SK-N-SH (cell line): ENCODE results near the gene TMEM151A. TPM values are rescaled to one million over a fixed set of nuclear protein-coding genes. Genes with fewer than 3 reads are reported as not detected.

Experiments
- CTCF ChIA-PET: fragments of 300-600, 350-600 bp; formaldehyde crosslinking; extraction: SDS; loops from one replicate; lab custom pipeline; 2021; lab: Yijun Ruan, JAX
- POLR2A ChIA-PET: fragments of 350-600 bp; sonication (Branson Sonifier 250); formaldehyde crosslinking; extraction: SDS; loops from one replicate; lab custom pipeline; 2020; ENCODE audit warnings: antibody characterized with exemption, inconsistent platforms; lab: Yijun Ruan, JAX
- DNase-seq: peaks from one replicate; pipeline ENCODE4 v3.0.0; 2012
- H2AFZ ChIP-seq: fragments of 200-600 bp; sonication (generic); 2 replicates; pipeline ENCODE4 v1.8.1; 2016; ENCODE audit warnings: antibody characterized with exemption, mild to moderate bottlenecking, low read depth
- H3F3A ChIP-seq: fragments of 200-600 bp; sonication (generic); replicated peaks from 2 replicates; pipeline ENCODE3; 2016; ENCODE audit warnings: antibody characterized with exemption, mild to moderate bottlenecking; ENCODE audit not compliant: insufficient read depth
- H3K27ac ChIP-seq, 2 experiments: fragments of 200-500 bp in 1 of 2; fragments of 200-600 bp in 1 of 2; sonication (Bioruptor generic) in 1 of 2; sonication (generic), shearing (Covaris generic) in 1 of 2; 2 replicates each; pipeline versions ENCODE4 v1.5.1 to v1.6.1; 2014 to 2016; ENCODE audit warnings: low read depth in 2 of 2, inconsistent platforms in 1 of 2, low read length in 1 of 2, mild to moderate bottlenecking in 1 of 2, mixed read lengths in 1 of 2
- H3K27me3 ChIP-seq: fragments of 200-600 bp; sonication (generic), shearing (Covaris generic); 2 replicates; pipeline ENCODE4 v1.6.1; 2016; ENCODE audit warnings: mixed run types; ENCODE audit not compliant: insufficient read depth
- H3K36me3 ChIP-seq, 2 experiments: fragments of 200-500 bp in 1 of 2; fragments of 200-600 bp in 1 of 2; sonication (Bioruptor generic) in 1 of 2; sonication (generic) in 1 of 2; replicated peaks in 1 of 2; 2 replicates each; pipeline versions ENCODE3 to v1.5.1; 2014 to 2016; ENCODE audit warnings: low read length in 1 of 2, mild to moderate bottlenecking in 1 of 2; ENCODE audit not compliant: insufficient read depth in 2 of 2, control insufficient read depth in 1 of 2
- H3K4me1 ChIP-seq, 2 experiments: fragments of 200-500 bp in 1 of 2; fragments of 200-600 bp in 1 of 2; sonication (Bioruptor generic) in 1 of 2; sonication (generic), shearing (Covaris generic) in 1 of 2; 2 replicates each; pipeline versions ENCODE4 v1.5.1 to v1.6.1; 2014 to 2016; ENCODE audit warnings: low read depth in 1 of 2, low read length in 1 of 2, mixed run types in 1 of 2; ENCODE audit not compliant: insufficient read depth in 2 of 2, control insufficient read depth in 1 of 2
- H3K4me2 ChIP-seq: fragments of 200-600 bp; sonication (generic), shearing (Covaris generic); 2 replicates; pipeline ENCODE4 v1.6.1; 2017; ENCODE audit warnings: mixed run types
- H3K4me3 ChIP-seq, 2 experiments: fragments of 200-500 bp in 1 of 2; fragments of 200-600 bp in 1 of 2; sonication (Bioruptor generic) in 1 of 2; sonication (generic), shearing (Covaris generic) in 1 of 2; 2 replicates each; pipeline versions ENCODE4 v1.5.1 to v1.8.1; 2014 to 2016; ENCODE audit warnings: low read depth in 2 of 2, inconsistent platforms in 1 of 2, low read length in 1 of 2, mild to moderate bottlenecking in 1 of 2, mixed read lengths in 1 of 2, moderate library complexity in 1 of 2
- H3K79me2 ChIP-seq: fragments of 200-600 bp; sonication (generic); 2 replicates; pipeline ENCODE4 v1.8.1; 2017; ENCODE audit warnings: mild to moderate bottlenecking; ENCODE audit not compliant: insufficient read depth
- H3K9ac ChIP-seq: fragments of 200-600 bp; sonication (generic); 2 replicates; pipeline ENCODE4 v1.6.1; 2017; ENCODE audit warnings: mixed run types
- H3K9me2 ChIP-seq: fragments of 200-600 bp; sonication (generic); 2 replicates; pipeline ENCODE4 v1.6.1; 2017; ENCODE audit warnings: mixed run types
- H3K9me3 ChIP-seq: fragments of 200-600 bp; sonication (generic); 2 replicates; pipeline ENCODE4 v1.6.1; 2017; ENCODE audit warnings: mixed run types, mild to moderate bottlenecking, moderate library complexity
- H4K20me1 ChIP-seq: fragments of 200-600 bp; sonication (generic); 2 replicates; pipeline ENCODE4 v1.6.1; 2017; ENCODE audit warnings: mild to moderate bottlenecking, mixed run types; ENCODE audit not compliant: insufficient read depth
- CHD2 ChIP-seq: fragments of 150-350 bp; IDR thresholded peaks from 2 replicates; pipeline ENCODE4 v1.6.1; 2018; ENCODE audit warnings: low read length; ENCODE audit not compliant: partially characterized antibody
- ELF1 ChIP-seq: IDR thresholded peaks from 2 replicates; pipeline ENCODE4 v1.4.0; 2012
- EP300 ChIP-seq, 2 experiments: IDR thresholded peaks; 2 replicates each; pipeline versions ENCODE4 v1.4.0 to v1.6.1; 2012; ENCODE audit warnings: borderline replicate concordance in 1 of 2, low read depth in 1 of 2, low read length in 1 of 2
- FOSL2 ChIP-seq: IDR thresholded peaks from 2 replicates; pipeline ENCODE4 v1.4.0; 2012; ENCODE audit warnings: low read depth, mild to moderate bottlenecking, moderate library complexity, borderline replicate concordance
- FOXJ3 ChIP-seq: sonication (generic); formaldehyde crosslinking; IDR thresholded peaks from 2 replicates; pipeline ENCODE4 v1.5.1; 2020; ENCODE audit warnings: mild to moderate bottlenecking, missing genetic modification reagents
- GATA2 ChIP-seq: sonication (generic); formaldehyde crosslinking; IDR thresholded peaks from 2 replicates; pipeline ENCODE4 v1.5.0; 2020; ENCODE audit warnings: mild to moderate bottlenecking, missing genetic modification reagents
- MEF2A ChIP-seq: IDR thresholded peaks from 2 replicates; pipeline ENCODE4 v1.4.0; 2012; ENCODE audit warnings: low read depth, borderline replicate concordance
- NFIC ChIP-seq: IDR thresholded peaks from 2 replicates; pipeline ENCODE4 v1.4.0; 2012; ENCODE audit warnings: borderline replicate concordance
- POLR2AphosphoS5 ChIP-seq: IDR thresholded peaks from 2 replicates; pipeline ENCODE4 v1.6.1; 2012; ENCODE audit warnings: low read depth, low read length
- RAD21 ChIP-seq: IDR thresholded peaks from 2 replicates; pipeline ENCODE4 v1.6.1; 2012; ENCODE audit warnings: mild to moderate bottlenecking, low read length
- RCOR1 ChIP-seq: fragments of 150-350 bp; IDR thresholded peaks from 2 replicates; pipeline ENCODE4 v1.6.1; 2017; ENCODE audit warnings: antibody characterized with exemption, low read length
- RFX5 ChIP-seq: IDR thresholded peaks from 2 replicates; pipeline ENCODE4 v1.6.1; 2012; ENCODE audit warnings: mild to moderate bottlenecking, improper control_type of control experiment, low read length
- SMC3 ChIP-seq: IDR thresholded peaks from 2 replicates; pipeline ENCODE4 v1.6.1; 2012; ENCODE audit warnings: low read depth, low read length, improper control_type of control experiment
- TAF1 ChIP-seq: IDR thresholded peaks from 2 replicates; pipeline ENCODE4 v1.6.1; 2012; ENCODE audit warnings: low read depth, mild to moderate bottlenecking, low read length, moderate library complexity, borderline replicate concordance
- TEAD4 ChIP-seq: IDR thresholded peaks from 2 replicates; pipeline ENCODE4 v1.4.0; 2012; ENCODE audit warnings: mild to moderate bottlenecking, borderline replicate concordance; ENCODE audit not compliant: insufficient read depth
- USF1 ChIP-seq: IDR thresholded peaks from 2 replicates; pipeline ENCODE4 v1.4.0; 2012; ENCODE audit warnings: low read depth, borderline replicate concordance
- YY1 ChIP-seq: IDR thresholded peaks from 2 replicates; pipeline ENCODE4 v1.4.0; 2012; ENCODE audit warnings: low read depth, mild to moderate bottlenecking
- WGBS: methylation state at CpG from one replicate; pipeline ENCODE4 v1.1.6; 2017; ENCODE audit warnings: low lambda C conversion rate; 5-methylcytosine and 5-hydroxymethylcytosine counted together
- polyA plus RNA-seq, 3 experiments: library from polyadenylated mRNA; depleted of rRNA; stranded (reverse); fragments of >200 nt; gene quantifications; 2 replicates each; pipeline ENCODE4 v1.2.3, GENCODE V29; 2012
- TF ChIP-seq, protein P1 (sequence below): fragments of 150-350 bp; IDR thresholded peaks from 2 replicates; pipeline ENCODE4 v1.6.1; 2016; ENCODE audit warnings: mild to moderate bottlenecking, low read depth, low read length
- TF ChIP-seq, protein P2 (sequence below): fragments of 150-350 bp; IDR thresholded peaks from 2 replicates; pipeline ENCODE4 v1.6.1; 2017; ENCODE audit warnings: antibody characterized with exemption, low read length, low read depth, borderline replicate concordance
- TF ChIP-seq, protein P3 (sequence below): IDR thresholded peaks from 2 replicates; pipeline ENCODE4 v1.4.0; 2012; ENCODE audit warnings: low read depth, borderline replicate concordance

The TMEM151A gene
- polyA plus RNA-seq, 1 of the 3 experiments (the other 2 are of a cell fraction), result 0.35 TPM

DNA sequence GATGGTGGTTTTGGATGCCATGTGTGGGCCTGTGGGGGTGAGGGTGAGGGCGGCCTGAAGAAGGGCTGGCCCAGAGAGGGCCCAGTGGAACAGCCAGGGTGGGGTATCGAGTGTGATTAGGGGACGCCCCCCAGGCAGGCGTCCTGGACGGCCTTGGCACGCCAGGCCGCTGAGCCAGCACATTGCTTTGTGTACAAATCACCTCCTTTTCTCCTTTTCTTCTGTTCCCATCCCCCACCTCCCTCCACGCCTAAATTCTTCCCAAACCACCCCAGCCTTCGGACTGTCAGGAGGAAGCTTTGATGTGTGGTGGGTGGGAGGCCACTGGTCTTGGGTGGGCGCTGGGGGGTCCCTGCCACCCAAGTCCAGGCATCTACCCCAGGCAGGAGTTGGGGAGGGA, 33.0 kb downstream of the TMEM151A start:
- Histone ChIP-seq H4K20me1 (no peaks in the 10 kb centered on the region), H3K4me3 (no peak overlapping the region), H3K79me2 (no peaks in the 10 kb centered on the region), H3K4me2 (no peak overlapping the region), H3K36me3 (no peaks in the 10 kb centered on the region), H3K27ac (no peak overlapping the region), H3F3A (peaks cover 9% of the 10 kb centered on the region), H3K9ac (no peak overlapping the region), H3K4me1 (peaks cover 28 to 36% of the 10 kb centered on the region in 2 experiments; a peak in 3 of 4 replicates), H2AFZ (no peak overlapping the region), H3K9me2 (no peaks in the 10 kb centered on the region), H3K27me3 (no peaks in the 10 kb centered on the region), H3K9me3 (no peaks in the 10 kb centered on the region)
- POLR2A ChIA-PET, result no interaction called here
- TF ChIP-seq CHD2 (no peak), USF1 (no peak), RCOR1 (no peak), ELF1 (no peak), SMC3 (no peak), GATA2 (no peak), RAD21 (no peak), EP300 (IDR thresholded peaks at IDR 0.05; ENCODE audit: borderline replicate concordance in 1 of 2, low read depth in 1 of 2, low read length in 1 of 2) (no peak), POLR2AphosphoS5 (no peak), FOXJ3 (CRISPR knock-in tag) (no peak)
- CTCF ChIA-PET, result interaction anchor here (1.5 to 2.3 kb wide), 2 partner anchors 11 to 13 kb away, joined by 7 to 17 read pairs; no protein-coding TSS in a partner anchor
- 69% methylated on average over 8 of the region's 10 CpGs for WGBS
- DNase-seq, result peak; percentile 8

- H3K79me2 ChIP-seq, result no peaks in the 10 kb centered on the region
- TF ChIP-seq, protein P1, sequence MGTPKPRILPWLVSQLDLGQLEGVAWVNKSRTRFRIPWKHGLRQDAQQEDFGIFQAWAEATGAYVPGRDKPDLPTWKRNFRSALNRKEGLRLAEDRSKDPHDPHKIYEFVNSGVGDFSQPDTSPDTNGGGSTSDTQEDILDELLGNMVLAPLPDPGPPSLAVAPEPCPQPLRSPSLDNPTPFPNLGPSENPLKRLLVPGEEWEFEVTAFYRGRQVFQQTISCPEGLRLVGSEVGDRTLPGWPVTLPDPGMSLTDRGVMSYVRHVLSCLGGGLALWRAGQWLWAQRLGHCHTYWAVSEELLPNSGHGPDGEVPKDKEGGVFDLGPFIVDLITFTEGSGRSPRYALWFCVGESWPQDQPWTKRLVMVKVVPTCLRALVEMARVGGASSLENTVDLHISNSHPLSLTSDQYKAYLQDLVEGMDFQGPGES, result no peak
- TF ChIP-seq MEF2A (no peak), POLR2AphosphoS5 (no peak), FOSL2 (no peak), NFIC (no peak), RAD21 (no peak), RFX5 (no peak), YY1 (no peak), EP300 (IDR thresholded peaks at IDR 0.05; ENCODE audit: borderline replicate concordance in 1 of 2, low read depth in 1 of 2, low read length in 1 of 2) (no peak), TAF1 (no peak), TEAD4 (no peak)
- TF ChIP-seq, protein P2, sequence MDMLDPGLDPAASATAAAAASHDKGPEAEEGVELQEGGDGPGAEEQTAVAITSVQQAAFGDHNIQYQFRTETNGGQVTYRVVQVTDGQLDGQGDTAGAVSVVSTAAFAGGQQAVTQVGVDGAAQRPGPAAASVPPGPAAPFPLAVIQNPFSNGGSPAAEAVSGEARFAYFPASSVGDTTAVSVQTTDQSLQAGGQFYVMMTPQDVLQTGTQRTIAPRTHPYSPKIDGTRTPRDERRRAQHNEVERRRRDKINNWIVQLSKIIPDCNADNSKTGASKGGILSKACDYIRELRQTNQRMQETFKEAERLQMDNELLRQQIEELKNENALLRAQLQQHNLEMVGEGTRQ, result no peak
- TF ChIP-seq, protein P3, sequence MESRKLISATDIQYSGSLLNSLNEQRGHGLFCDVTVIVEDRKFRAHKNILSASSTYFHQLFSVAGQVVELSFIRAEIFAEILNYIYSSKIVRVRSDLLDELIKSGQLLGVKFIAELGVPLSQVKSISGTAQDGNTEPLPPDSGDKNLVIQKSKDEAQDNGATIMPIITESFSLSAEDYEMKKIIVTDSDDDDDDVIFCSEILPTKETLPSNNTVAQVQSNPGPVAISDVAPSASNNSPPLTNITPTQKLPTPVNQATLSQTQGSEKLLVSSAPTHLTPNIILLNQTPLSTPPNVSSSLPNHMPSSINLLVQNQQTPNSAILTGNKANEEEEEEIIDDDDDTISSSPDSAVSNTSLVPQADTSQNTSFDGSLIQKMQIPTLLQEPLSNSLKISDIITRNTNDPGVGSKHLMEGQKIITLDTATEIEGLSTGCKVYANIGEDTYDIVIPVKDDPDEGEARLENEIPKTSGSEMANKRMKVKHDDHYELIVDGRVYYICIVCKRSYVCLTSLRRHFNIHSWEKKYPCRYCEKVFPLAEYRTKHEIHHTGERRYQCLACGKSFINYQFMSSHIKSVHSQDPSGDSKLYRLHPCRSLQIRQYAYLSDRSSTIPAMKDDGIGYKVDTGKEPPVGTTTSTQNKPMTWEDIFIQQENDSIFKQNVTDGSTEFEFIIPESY, result no peak
- no peaks in the 10 kb centered on the region for H3K36me3 ChIP-seq
- peaks cover 28 to 36% of the 10 kb centered on the region in 2 experiments; a peak in 3 of 4 replicates for H3K4me1 ChIP-seq
- POLR2A ChIA-PET, result no interaction called here
- 95% methylated on average over 6 of the region's 8 CpGs for WGBS
- H3K9me3 ChIP-seq, result no peaks in the 10 kb centered on the region
- H4K20me1 ChIP-seq, result no peaks in the 10 kb centered on the region
- H3K9me2 ChIP-seq, result no peaks in the 10 kb centered on the region
- no peaks in the 10 kb centered on the region for H3K27me3 ChIP-seq
- no peak for DNase-seq
- no peak overlapping the region; the same call in 1 of the 2 replicates for H3K4me2 ChIP-seq
- no peak overlapping the region for H3K4me3 ChIP-seq
- H3K9ac ChIP-seq, result no peak overlapping the region
- CTCF ChIA-PET, result interaction anchor here (1.5 to 2.3 kb wide), 2 partner anchors 12 to 14 kb away, joined by 7 to 17 read pairs; no protein-coding TSS in a partner anchor
- H3F3A ChIP-seq, result peaks cover 9% of the 10 kb centered on the region
- H2AFZ ChIP-seq, result no peak overlapping the region
- no peak overlapping the region; a peak in 1 of 4 replicates for H3K27ac ChIP-seq
Observed at GRCh38 chr11:66325263-66325671, 33.6 kb downstream of the TMEM151A start.
